Loucy (cell line): ENCODE results near the gene HRH3.

ENCODE experiments used
- CTCF ChIP-seq: fragments of 200-600 bp; sonication (generic); conservative IDR thresholded peaks from 2 replicates; pipeline ENCODE4 v1.5.1; 2014; ENCODE audit warnings: mild to moderate bottlenecking, antibody characterized with exemption, low read length
- EZH2phosphoT487 ChIP-seq: fragments of 200-600 bp; IDR thresholded peaks from 2 replicates; pipeline ENCODE4 v1.6.1; 2018; ENCODE audit warnings: antibody characterized with exemption, mild to moderate bottlenecking, moderate library complexity, borderline replicate concordance

DNA sequence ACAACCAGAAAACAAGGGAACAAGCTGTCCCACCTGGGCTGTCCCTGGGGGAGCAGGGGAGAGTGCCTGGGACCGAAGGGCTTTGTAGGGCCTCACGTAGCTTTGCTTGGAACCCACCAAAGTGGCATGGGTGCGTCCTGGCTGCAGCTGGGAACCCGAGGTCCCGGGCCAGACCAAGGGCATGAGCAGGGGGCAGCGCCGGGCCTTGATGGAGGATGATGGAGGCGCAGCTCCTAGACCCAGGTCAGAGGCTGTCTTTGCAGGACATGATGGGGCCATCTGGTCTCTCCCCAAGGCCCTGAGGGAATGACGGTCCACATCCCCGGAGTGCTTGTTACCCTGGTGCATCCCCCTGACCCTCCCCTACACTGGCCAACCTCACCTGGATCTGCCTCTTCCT lies 10.6 kb upstream of the HRH3 start:
- TF ChIP-seq CTCF: no peak
- TF ChIP-seq EZH2phosphoT487: no peak
